Measurements from ENCODE around the gene TRAPPC14.

Gene TRAPPC14

DNA sequence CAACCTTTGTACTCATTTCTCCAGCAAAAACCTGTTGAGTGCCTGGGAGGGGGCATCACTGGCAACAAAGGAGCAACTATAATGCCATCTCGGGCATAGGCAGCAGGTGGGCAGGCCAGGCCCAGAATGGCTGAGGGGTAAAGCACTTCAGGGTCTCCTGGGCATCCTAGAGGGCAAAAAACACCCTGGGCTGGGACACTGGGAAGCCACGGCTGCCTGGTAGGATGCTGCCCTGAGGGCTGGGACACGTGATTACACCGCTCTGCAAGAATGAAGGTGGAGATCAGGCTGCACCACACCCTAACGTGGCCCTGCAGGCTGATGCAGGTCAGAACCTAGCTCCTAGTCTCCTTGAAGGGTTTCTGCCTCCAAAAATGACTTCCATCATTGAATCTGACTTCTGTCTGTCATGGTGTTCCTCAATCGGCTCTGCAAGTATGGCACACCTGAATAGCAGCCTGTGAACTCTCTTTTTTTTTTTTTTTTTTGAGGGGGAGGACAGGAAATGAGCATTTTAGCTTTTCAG, 4.5 kb upstream of the TRAPPC14 start:
- DNase-seq (ENCODE audit: low read depth): no peak
- H3K4me3 ChIP-seq (ENCODE audit: low read depth, low read length): no peak overlapping the region
- TF ChIP-seq, protein P1, sequence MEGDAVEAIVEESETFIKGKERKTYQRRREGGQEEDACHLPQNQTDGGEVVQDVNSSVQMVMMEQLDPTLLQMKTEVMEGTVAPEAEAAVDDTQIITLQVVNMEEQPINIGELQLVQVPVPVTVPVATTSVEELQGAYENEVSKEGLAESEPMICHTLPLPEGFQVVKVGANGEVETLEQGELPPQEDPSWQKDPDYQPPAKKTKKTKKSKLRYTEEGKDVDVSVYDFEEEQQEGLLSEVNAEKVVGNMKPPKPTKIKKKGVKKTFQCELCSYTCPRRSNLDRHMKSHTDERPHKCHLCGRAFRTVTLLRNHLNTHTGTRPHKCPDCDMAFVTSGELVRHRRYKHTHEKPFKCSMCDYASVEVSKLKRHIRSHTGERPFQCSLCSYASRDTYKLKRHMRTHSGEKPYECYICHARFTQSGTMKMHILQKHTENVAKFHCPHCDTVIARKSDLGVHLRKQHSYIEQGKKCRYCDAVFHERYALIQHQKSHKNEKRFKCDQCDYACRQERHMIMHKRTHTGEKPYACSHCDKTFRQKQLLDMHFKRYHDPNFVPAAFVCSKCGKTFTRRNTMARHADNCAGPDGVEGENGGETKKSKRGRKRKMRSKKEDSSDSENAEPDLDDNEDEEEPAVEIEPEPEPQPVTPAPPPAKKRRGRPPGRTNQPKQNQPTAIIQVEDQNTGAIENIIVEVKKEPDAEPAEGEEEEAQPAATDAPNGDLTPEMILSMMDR (conservative IDR thresholded peaks at IDR 0.05; ENCODE audit: low read depth, low read length): no peak

DNA sequence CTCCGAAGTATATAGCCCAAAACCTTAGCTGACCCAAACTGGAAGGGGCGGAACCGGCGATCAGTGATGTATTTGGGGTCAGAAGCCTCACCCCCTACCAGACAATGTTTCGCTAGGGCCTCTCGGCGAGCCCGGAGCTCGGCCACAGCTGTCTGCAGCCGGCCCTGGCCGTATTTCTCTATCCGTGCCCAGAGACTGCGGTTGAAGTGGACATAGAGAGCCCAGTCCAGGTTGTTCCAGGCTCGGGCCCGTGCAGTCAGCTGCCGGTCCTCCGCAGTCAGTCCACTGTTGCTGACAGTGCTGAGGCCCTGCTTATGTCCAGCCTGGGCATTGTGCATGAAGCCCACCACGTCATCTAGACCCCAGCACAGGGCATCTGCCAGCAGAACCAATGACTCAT, 1.5 kb upstream of the TRAPPC14 start:
- DNase-seq (ENCODE audit: low read depth): no peak
- TF ChIP-seq, protein P1 (conservative IDR thresholded peaks at IDR 0.05; ENCODE audit: low read depth, low read length): no peak

DNA sequence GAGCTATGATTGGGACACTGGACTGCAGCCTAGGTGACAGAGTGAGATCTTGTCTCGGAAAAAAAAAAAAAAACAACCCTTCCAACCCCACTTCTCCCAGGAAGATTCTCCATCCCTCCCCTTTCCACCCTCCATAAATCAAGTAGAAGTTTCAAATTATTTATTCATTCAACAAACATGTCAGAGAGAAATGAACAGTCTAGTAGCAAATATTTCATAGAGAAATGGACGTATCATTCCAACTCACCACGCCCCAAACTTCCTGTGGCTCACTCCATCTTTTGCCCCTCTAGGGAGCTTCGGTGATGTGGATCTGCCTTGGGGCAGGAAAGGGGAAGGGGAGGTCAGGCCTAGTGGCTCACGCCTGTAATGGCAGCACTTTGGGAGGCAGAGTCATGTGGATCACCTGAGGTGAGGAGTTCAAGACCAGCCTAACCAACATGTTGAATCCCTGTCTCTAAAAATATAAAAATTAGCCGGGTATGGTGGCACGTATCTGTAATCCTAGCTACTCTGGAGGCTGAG, 638 bp upstream of the TRAPPC14 start:
- no peak for DNase-seq (ENCODE audit: low read depth)
- TF ChIP-seq, protein P1 (conservative IDR thresholded peaks at IDR 0.05; ENCODE audit: low read depth, low read length): peak; percentile 2
- H3K4me3 ChIP-seq (ENCODE audit: low read depth, low read length): peak overlapping the region; percentile 77

More for the DNA sequence above, 1.5 kb upstream of the TRAPPC14 start:
- H3K4me3 ChIP-seq (ENCODE audit: low read depth, low read length): no peak overlapping the region

DNA sequence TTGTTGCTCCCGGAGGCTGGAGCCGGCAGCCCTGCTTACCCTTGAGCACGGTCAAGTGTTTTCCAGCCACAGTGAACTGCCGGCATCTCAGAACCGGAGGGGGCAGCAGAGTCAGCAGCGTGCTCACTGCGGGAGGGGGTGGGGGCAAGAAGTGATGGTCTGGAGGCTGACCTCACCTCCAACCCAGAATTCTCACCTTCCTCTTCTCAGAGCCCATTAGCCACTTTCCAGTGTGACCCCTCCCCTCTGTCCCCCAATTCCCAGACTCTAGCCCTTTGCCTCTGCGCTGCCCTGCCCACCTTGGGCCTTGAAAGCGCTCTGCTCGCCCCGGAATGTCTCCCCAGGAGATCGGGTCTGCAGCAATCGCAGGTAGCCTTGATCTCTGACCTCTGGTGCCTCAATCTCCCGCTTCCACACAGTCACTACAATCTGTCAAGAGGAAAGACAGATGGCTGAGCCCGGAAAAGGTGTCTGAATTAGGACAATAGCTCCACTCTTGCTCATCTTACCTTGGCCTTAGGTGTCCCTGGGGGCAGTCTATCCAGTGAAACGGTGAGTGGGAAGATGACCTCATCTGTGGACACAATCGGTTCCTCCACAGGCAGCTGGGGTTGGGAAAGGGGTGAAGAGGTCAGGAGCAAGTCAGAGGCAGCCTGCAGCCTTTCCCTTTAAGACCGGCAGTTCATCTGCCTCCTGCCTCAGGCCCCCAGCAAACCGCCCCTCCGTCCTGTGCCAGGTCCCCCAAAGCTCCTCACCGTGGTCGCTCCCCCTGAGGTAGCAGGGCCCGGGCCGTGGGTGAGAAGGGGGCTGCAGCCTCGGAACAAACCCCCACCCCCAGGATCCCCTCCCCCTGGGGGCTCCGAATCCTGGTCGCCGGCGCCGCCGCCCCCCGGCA, 942 bp downstream of the TRAPPC14 start:
- peak; percentile 60 for DNase-seq (ENCODE audit: low read depth)
- H3K4me3 ChIP-seq (ENCODE audit: low read depth, low read length): peak overlapping the region; percentile 77
- TF ChIP-seq, protein P1 (conservative IDR thresholded peaks at IDR 0.05; ENCODE audit: low read depth, low read length): peak; percentile 49

DNA sequence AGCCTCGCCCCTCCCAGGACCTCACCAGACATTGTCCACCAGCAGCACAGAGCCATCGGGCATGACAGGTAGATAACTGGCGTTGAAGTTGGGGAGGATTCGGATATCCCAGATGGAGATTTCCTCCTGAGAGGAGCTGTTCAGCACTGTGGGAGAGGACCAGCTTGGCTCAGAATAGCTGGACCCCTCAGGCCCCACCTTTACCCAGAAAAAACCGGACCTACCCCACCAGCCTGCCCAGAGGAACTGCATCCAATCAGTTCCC, 1.5 kb downstream of the TRAPPC14 start:
- no peak for DNase-seq (ENCODE audit: low read depth)
- TF ChIP-seq, protein P1 (conservative IDR thresholded peaks at IDR 0.05; ENCODE audit: low read depth, low read length): no peak
- H3K4me3 ChIP-seq (ENCODE audit: low read depth, low read length): peak overlapping the region; percentile 77

DNA sequence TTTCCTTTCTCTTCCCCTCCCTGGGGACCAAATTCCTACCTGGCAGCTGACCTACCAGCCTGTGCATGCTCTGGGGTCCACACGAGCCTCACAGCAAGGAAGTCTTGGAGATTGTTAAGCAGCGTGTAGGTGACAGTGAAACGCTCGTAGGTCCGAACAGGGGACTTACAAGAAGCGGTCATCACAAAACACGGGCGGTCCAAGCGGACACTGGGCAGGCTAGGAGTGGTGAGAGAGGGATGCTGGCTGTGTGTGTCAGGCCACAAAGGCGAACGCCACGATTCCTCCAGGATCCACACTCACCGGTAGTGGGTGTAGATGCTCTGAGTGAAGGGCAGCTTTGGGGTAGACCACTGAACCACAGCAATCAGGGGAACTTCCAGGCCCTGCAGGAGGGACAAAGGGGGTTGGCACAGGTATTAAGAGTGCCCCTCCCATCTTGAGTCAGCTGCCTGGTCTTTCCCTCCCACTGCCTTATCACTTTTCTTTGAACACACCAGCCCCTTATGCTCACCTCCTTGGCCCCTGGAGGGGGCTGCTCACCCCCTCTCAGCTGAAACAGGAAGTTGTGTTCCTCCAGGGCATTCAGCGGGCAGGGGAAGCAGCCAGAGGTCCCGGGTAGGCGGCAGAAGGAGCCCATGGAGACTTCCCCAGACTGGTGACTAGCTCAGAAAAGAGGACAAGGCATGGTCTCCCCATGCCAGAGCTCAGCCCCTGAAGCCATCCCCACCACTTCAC, 2.0 kb downstream of the TRAPPC14 start:
- no peak for DNase-seq (ENCODE audit: low read depth)
- TF ChIP-seq, protein P1 (conservative IDR thresholded peaks at IDR 0.05; ENCODE audit: low read depth, low read length): no peak
- H3K4me3 ChIP-seq (ENCODE audit: low read depth, low read length): no peak overlapping the region

Measured in choroid plexus epithelial cell (primary cell).